ENCODE data around the gene STX3. TPM values are rescaled to one million over a fixed set of nuclear protein-coding genes. Genes with fewer than 3 reads are reported as not detected.
"Not testable (repeated sequence)": the region's sequence is repeated elsewhere in the genome, so short reads cannot be mapped to it uniquely, and the experiment has no call there.

Gene STX3
- total and polyA plus RNA-seq, 8 donors = 14.5 to 267 (median 61.1) TPM

GRCh38 chr11:59812220-59812619 lies 57.0 kb downstream of the STX3 start:
- WGBS, 5 donors = 81 to 97% (median 94%) methylated on average over 2 of the region's 2 CpGs
- intact Hi-C loops (cut with DNase I; ENCODE audit: low total_unique reads) = no loop called here
- no peak overlapping the region for H3K4me3 ChIP-seq
- TF ChIP-seq CTCF (IDR thresholded peaks at IDR 0.05) (no peak), POLR2AphosphoS5 (IDR thresholded peaks at IDR 0.05) (no peak), EP300 (IDR thresholded peaks at IDR 0.05) (no peak), POLR2A (IDR thresholded peaks at IDR 0.05) (no peak)
- H3K27me3 ChIP-seq = peaks cover 0 to 5% (median 0%) of the 10 kb centered on the region in 3 donors
- peaks cover 8 to 26% (median 19%) of the 10 kb centered on the region in 4 donors for H3K4me1 ChIP-seq
- no peaks in the 10 kb centered on the region for H3K9me3 ChIP-seq
- H3K36me3 ChIP-seq = peaks cover 0 to 20% (median 15%) of the 10 kb centered on the region in 4 donors
- no peak overlapping the region for H3K27ac ChIP-seq
- DNase-seq = no peak

- Histone ChIP-seq H3K9me3 (no peaks in the 10 kb centered on the region), H3K36me3 (peaks cover 0 to 9% (median 4%) of the 10 kb centered on the region in 4 donors), H3K4me1 (peaks cover 8 to 25% (median 19%) of the 10 kb centered on the region in 4 donors), H3K4me3 (no peak overlapping the region), H3K27me3 (peaks cover 0 to 5% (median 0%) of the 10 kb centered on the region in 3 donors), H3K27ac (no peak overlapping the region)
- intact Hi-C loops (cut with DNase I; ENCODE audit: low total_unique reads) = no loop called here
- DNase-seq = no peak
- WGBS, 5 donors = 93 to 100% (median 96%) methylated on average over 1 of the region's 1 CpG
- TF ChIP-seq POLR2AphosphoS5 (IDR thresholded peaks at IDR 0.05) = no peak
- TF ChIP-seq POLR2A (IDR thresholded peaks at IDR 0.05) = no peak
- TF ChIP-seq EP300 (IDR thresholded peaks at IDR 0.05) = no peak
- TF ChIP-seq CTCF (IDR thresholded peaks at IDR 0.05) = no peak
Observed at GRCh38 chr11:59813364-59813763, 58.2 kb downstream of the STX3 start.

- Histone ChIP-seq H3K4me3 (no peak overlapping the region), H3K27me3 (peaks cover 0 to 5% (median 0%) of the 10 kb centered on the region in 3 donors), H3K27ac (peak overlapping the region in 1 of 5 donors; percentile 28), H3K9me3 (no peaks in the 10 kb centered on the region), H3K36me3 (peaks cover 0 to 2% (median 0%) of the 10 kb centered on the region in 4 donors), H3K4me1 (peaks cover 8 to 19% (median 15%) of the 10 kb centered on the region in 4 donors)
- intact Hi-C loops (cut with DNase I; ENCODE audit: low total_unique reads) = no loop called here
- TF ChIP-seq EP300 (IDR thresholded peaks at IDR 0.05) (no peak), CTCF (IDR thresholded peaks at IDR 0.05) (no peak), POLR2AphosphoS5 (IDR thresholded peaks at IDR 0.05) (no peak), POLR2A (IDR thresholded peaks at IDR 0.05) (no peak)
- DNase-seq = no peak
- WGBS, 5 donors = 35 to 66% (median 50%) methylated on average over 1 of the region's 1 CpG
Observed at GRCh38 chr11:59814021-59814420, 58.8 kb downstream of the STX3 start.

- intact Hi-C loops (cut with DNase I; ENCODE audit: low total_unique reads) = no loop called here
- TF ChIP-seq EP300 (IDR thresholded peaks at IDR 0.05) (no peak), CTCF (IDR thresholded peaks at IDR 0.05) (no peak), POLR2AphosphoS5 (IDR thresholded peaks at IDR 0.05) (no peak), POLR2A (IDR thresholded peaks at IDR 0.05) (no peak)
- no peaks in the 10 kb centered on the region for H3K36me3 ChIP-seq
- no peak overlapping the region for H3K27ac ChIP-seq
- peaks cover 0 to 5% (median 0%) of the 10 kb centered on the region in 3 donors for H3K27me3 ChIP-seq
- no peaks in the 10 kb centered on the region for H3K9me3 ChIP-seq
- H3K4me3 ChIP-seq = no peak overlapping the region
- 81 to 95% (median 89%) methylated on average over 1 of the region's 1 CpG for WGBS, 5 donors
- no peak for DNase-seq
- peaks cover 0 to 6% (median 3%) of the 10 kb centered on the region in 4 donors for H3K4me1 ChIP-seq
Observed at GRCh38 chr11:59815754-59816153, 60.6 kb downstream of the STX3 start.

- WGBS, 5 donors = 80 to 90% (median 82%) methylated on average over 1 of the region's 1 CpG
- H3K27ac ChIP-seq; H3K9me3 ChIP-seq; H3K36me3 ChIP-seq; DNase-seq; H3K27me3 ChIP-seq; H3K4me3 ChIP-seq; H3K4me1 ChIP-seq; intact Hi-C loops (cut with DNase I; ENCODE audit: low total_unique reads): not testable (repeated sequence)
Observed at GRCh38 chr11:59816434-59816833, 61.3 kb downstream of the STX3 start.

Measured in stomach (tissue), 9 donors.